Stimulated activated CD4-positive, alpha-beta T cell treated with anti-CD3 and anti-CD28 coated beads, Interleukin-1b, Interleukin-23, amount 100 ng/mL, for 24 hours (primary cell): ENCODE results near the gene CIDEB.

Source experiments
- DNase-seq, 4 experiments: peaks; one replicate each; pipeline ENCODE4 v3.0.0-alpha.2; 2020; ENCODE audit warnings: low read depth in 4 of 4, low spot score in 1 of 4

The CIDEB gene

GRCh38 chr14:24292118-24292807 is 15.5 kb downstream of the CIDEB start:
- DNase-seq = no peak

GRCh38 chr14:24291446-24292117 is 16.2 kb downstream of the CIDEB start:
- DNase-seq = no peak

GRCh38 chr14:24290746-24291145 is 17.0 kb downstream of the CIDEB start:
- DNase-seq = no peak

- peak in 2 of 4 experiments; percentile 48 to 58 for DNase-seq
These were observed 18.0 kb downstream of the CIDEB start for GRCh38 chr14:24289649-24290280.

- DNase-seq = no peak
These were observed 20.8 kb downstream of the CIDEB start for GRCh38 chr14:24286996-24287395.

GRCh38 chr14:24285351-24285750 is 22.4 kb downstream of the CIDEB start:
- no peak for DNase-seq

GRCh38 chr14:24284501-24285035 is 23.2 kb downstream of the CIDEB start:
- no peak for DNase-seq

GRCh38 chr14:24283796-24284460 is 23.8 kb downstream of the CIDEB start:
- DNase-seq = no peak

- DNase-seq = no peak
These were observed 25.0 kb downstream of the CIDEB start for GRCh38 chr14:24282736-24283135.

- DNase-seq = no peak
These were observed 26.1 kb downstream of the CIDEB start for GRCh38 chr14:24281636-24282035.

GRCh38 chr14:24280797-24281460 is 26.8 kb downstream of the CIDEB start:
- no peak for DNase-seq

GRCh38 chr14:24279301-24280186 is 28.2 kb downstream of the CIDEB start:
- peak in 3 of 4 experiments; percentile 35 to 58 (median 36) for DNase-seq

GRCh38 chr14:24278424-24278823 is 29.4 kb downstream of the CIDEB start:
- no peak for DNase-seq

GRCh38 chr14:24277606-24278321 is 30.0 kb downstream of the CIDEB start:
- DNase-seq = no peak

GRCh38 chr14:24277071-24277470 is 30.7 kb downstream of the CIDEB start:
- no peak for DNase-seq

GRCh38 chr14:24274101-24274543 is 33.7 kb downstream of the CIDEB start:
- DNase-seq = peak in 2 of 4 experiments; percentile 19 to 36

- no peak for DNase-seq
These were observed 34.3 kb downstream of the CIDEB start for GRCh38 chr14:24273422-24273998.

- DNase-seq = no peak
These were observed 35.3 kb downstream of the CIDEB start for GRCh38 chr14:24272467-24272866.

GRCh38 chr14:24271834-24272263 is 35.9 kb downstream of the CIDEB start:
- no peak for DNase-seq
